GM13977 (cell line): ENCODE results near the gene BRS3.

Experiments used
- DNase-seq: peaks from one replicate; pipeline ENCODE4 v3.0.0; 2012; ENCODE audit warnings: low spot score
- CTCF ChIP-seq: IDR thresholded peaks from 2 replicates; pipeline ENCODE4 v1.5.1; 2012; ENCODE audit warnings: mild to moderate bottlenecking, control low read depth; ENCODE audit not compliant: insufficient read depth; ENCODE audit errors: extremely low read depth, missing control alignments
- in situ Hi-C: fragments of 300-500 bp; cut with MboI; formaldehyde crosslinking; loops from one replicate; pipeline ENCODE4 v1.12.0; 2022; ENCODE audit warnings: low sequenced_read_pairs, low pct_unique_long_range_greater_than_20kb, mixed read lengths, inconsistent platforms; ENCODE audit not compliant: unreplicated experiment

Gene BRS3

GRCh38 chrX:136529795-136530194, 42.0 kb downstream of the BRS3 start:
- in situ Hi-C loops: no loop called here
- no peak for DNase-seq
- TF ChIP-seq CTCF: no peak

GRCh38 chrX:136531951-136532350, 44.2 kb downstream of the BRS3 start, which contains the start of gene VGLL1:
VGLL1 (plus strand) TSS chrX:136532215; CDS start chrX:136536021, 3,806 bp downstream.
- no peak for DNase-seq
- no peak for TF ChIP-seq CTCF
- in situ Hi-C loops: no loop called here

GRCh38 chrX:136534131-136534530, 46.4 kb downstream of the BRS3 start:
- in situ Hi-C loops: no loop called here
- TF ChIP-seq CTCF: no peak
- DNase-seq: no peak

GRCh38 chrX:136538811-136539210, 51.1 kb downstream of the BRS3 start:
- no peak for DNase-seq
- in situ Hi-C loops: no loop called here
- no peak for TF ChIP-seq CTCF

- no peak for DNase-seq
- in situ Hi-C loops: no loop called here
Measured at GRCh38 chrX:136540226-136540625, 52.5 kb downstream of the BRS3 start.

GRCh38 chrX:136541294-136541693, 53.5 kb downstream of the BRS3 start:
- no peak for TF ChIP-seq CTCF
- in situ Hi-C loops: no loop called here
- DNase-seq: no peak

More at GRCh38 chrX:136540226-136540625, 52.5 kb downstream of the BRS3 start:
- no peak for TF ChIP-seq CTCF

- TF ChIP-seq CTCF: no peak
- in situ Hi-C loops: no loop called here
- DNase-seq: no peak
Measured at GRCh38 chrX:136542281-136542680, 54.5 kb downstream of the BRS3 start.
